GM19035 (cell line): Measurements from ENCODE around the gene METTL2B.
"Not testable (repeated sequence)": the region's sequence is repeated elsewhere in the genome, so short reads cannot be mapped to it uniquely, and the experiment has no call there.

ENCODE experiments used
- ATAC-seq: cut with Tn5 transposase; IDR thresholded peaks from one replicate; pipeline ENCODE4 v1.9.1; 2021; ENCODE audit not compliant: unreplicated experiment

The METTL2B gene

GRCh38 chr7:128454808-128455542 lies 21.6 kb upstream of the METTL2B start:
- ATAC-seq: no peak

GRCh38 chr7:128455543-128456254 lies 20.8 kb upstream of the METTL2B start, which contains the start of gene HILPDA:
TSS of gene HILPDA (plus strand) at chr7:128455878. CDS start at chr7:128457269, 1,391 bp downstream.
- peak; percentile 86 for ATAC-seq

DNA sequence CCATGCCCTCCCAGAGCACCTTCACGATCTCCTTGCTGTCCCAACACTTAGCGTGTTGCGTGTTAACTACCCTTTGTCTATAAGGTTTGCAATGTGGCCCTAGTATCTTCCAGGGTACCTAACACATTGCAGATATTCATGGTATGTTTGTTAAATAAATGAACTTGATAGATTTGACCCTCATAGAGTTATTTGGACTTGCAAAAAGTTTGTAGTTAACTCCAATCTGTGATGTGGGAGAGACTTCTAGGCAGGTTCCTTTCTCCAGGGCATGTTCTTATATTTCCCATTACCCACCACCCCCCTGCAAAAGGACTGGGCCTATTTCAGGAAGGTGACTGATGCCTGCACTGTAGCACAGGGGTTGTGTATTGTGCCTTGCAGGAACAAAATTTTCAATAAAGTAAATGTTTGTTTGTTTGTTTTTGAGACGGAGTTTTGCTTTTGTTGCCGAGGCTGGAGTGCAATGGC lies 20.3 kb upstream of the METTL2B start:
- ATAC-seq: no peak

DNA sequence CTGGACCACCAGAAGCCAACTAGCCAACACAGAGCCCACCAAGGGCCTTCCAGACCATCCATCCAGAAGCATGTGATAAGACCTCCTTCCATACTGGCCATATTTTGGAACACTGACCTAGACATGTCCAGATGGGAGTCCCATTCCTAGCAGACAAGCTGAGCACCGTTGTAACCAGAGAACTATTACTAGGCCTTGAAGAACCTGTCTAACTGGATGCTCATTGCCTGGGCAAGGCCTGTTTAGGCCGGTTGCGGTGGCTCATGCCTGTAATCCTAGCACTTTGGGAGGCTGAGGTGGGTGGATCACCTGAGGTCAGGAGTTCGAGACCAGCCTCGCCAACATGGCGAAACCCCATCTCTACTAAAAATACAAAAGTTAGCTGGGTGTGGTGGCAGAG lies 19.2 kb upstream of the METTL2B start:
- not testable (repeated sequence) for ATAC-seq

- ATAC-seq: peak; percentile 10
Measured at GRCh38 chr7:128458956-128459355, 17.6 kb upstream of the METTL2B start.

GRCh38 chr7:128459394-128459878 lies 17.1 kb upstream of the METTL2B start:
- peak; percentile 44 for ATAC-seq

GRCh38 chr7:128462460-128462859 lies 14.1 kb upstream of the METTL2B start:
- ATAC-seq: no peak

GRCh38 chr7:128463345-128463744 lies 13.2 kb upstream of the METTL2B start:
- not testable (repeated sequence) for ATAC-seq

GRCh38 chr7:128463933-128464332 lies 12.6 kb upstream of the METTL2B start:
- ATAC-seq: not testable (repeated sequence)

DNA sequence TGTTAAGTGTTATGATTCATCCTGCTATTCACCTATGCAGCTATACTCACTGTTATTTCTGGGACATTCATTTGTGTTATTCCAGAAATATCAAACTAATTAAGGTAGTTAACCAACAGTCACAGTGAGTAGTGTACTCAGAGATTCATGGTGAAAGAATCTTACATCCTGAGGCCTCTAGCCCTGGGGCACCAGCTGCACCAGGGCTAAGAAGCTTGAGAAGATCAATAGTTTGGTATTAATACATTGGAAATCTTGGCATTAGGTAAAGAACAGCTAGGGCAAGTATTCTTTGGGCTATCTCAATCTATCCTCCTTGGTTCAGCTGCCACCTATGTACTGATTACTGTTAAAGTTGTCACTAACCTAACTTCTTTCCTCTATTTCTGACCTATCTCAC lies 9.7 kb upstream of the METTL2B start:
- not testable (repeated sequence) for ATAC-seq

GRCh38 chr7:128477336-128477690 lies 765 bp downstream of the METTL2B start:
- peak; percentile 1 for ATAC-seq

DNA sequence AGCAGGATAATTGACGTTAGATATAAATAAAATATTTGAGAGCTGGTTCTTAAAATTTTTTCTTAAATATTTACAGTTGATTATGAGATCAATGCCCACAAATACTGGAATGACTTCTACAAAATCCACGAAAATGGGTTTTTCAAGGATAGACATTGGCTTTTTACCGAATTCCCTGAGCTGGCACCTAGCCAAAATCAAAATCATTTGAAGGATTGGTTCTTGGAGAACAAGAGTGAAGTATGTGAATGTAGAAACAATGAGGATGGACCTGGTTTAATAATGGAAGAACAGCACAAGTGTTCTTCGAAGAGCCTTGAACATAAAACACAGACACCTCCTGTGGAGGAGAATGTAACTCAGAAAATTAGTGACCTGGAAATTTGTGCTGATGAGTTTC lies 2.5 kb downstream of the METTL2B start:
- ATAC-seq: not testable (repeated sequence)

DNA sequence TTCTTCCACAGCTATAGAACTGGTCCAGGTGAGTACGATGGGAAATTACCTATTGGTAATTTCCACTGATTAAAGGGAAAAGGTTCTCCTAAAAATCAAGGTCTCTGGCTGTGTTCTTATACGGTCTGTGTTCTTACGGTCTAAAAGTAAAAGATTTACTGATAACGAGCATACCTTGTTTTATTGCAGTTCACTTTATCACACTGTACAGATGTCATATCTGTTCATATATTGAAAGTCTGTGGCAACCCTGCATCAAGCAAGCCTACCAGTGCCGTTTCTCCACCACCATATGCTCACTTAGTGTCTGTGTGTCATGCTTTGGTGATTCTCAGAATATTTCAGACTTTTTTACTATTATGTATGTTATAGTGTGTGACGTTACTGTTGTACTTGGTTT lies 11.6 kb downstream of the METTL2B start:
- not testable (repeated sequence) for ATAC-seq

DNA sequence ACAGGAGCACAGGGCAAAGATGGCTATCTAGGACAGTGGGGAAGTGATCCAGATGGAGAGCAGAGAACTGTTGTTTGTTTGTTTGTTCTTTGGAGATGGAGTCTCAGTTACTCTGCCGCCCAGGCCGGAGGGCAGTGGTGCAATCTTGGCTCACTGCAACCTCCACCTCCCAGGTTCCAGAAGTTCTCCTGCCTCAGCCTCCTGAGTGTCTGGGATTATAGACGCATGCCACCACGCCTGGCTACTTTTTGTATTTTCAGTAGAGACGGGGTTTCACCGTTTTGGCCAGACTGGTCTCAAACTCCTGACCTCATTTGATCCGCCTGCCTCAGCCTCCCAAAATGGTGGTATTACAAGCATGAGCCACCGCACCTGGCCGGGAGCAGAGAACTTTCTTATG lies 20.9 kb downstream of the METTL2B start:
- ATAC-seq: no peak

DNA sequence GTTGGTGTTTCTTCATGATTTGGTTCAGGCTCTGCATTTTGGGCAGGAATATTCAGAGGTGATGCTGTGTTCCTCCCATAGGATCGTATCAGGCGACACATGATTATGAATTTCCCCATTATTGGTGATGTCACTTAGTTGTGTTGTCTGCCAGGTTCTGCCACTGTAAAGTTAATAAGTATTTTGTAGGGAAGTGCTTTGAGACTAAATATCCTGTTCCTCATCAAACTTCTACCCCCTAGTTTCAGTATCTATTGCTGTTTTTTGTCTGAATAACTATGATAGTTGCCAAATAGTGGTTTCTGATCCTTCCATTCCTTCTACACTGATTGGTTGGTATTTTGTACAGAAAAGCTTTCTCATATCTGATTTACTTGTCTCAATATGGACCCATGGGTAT lies 28.9 kb downstream of the METTL2B start:
- not testable (repeated sequence) for ATAC-seq

GRCh38 chr7:128506819-128507218 lies 30.3 kb downstream of the METTL2B start:
- not testable (repeated sequence) for ATAC-seq

- ATAC-seq: peak; percentile 44
Measured at GRCh38 chr7:128507321-128507993, 30.9 kb downstream of the METTL2B start.

- ATAC-seq: not testable (repeated sequence)
Measured at GRCh38 chr7:128511692-128512091, 35.1 kb downstream of the METTL2B start.

- ATAC-seq: not testable (repeated sequence)
Measured at GRCh38 chr7:128515232-128515631, 38.7 kb downstream of the METTL2B start.

DNA sequence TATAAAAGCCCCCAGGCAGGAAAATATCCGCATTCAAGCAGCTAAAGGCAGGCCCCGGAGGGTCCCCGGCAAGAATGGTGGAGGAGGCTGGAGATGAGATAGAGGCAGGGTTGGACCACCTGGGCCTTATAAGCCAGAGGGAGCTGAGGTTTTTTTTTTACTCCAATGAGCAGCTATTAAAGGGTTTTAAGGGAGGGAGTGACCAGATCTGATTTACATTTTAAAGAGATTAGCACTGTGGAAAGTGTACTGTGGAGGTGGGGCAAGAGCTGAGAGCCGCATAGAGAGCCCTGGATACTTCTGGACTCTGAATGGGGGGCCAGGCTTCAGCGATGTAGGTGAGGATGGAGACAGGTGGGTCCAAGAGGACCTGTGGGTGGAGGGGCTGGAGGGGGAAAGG lies 40.5 kb downstream of the METTL2B start:
- ATAC-seq: not testable (repeated sequence)

GRCh38 chr7:128523226-128523931 lies 46.8 kb downstream of the METTL2B start:
- not testable (repeated sequence) for ATAC-seq
